ENCODE measurements around the gene ARHGAP31.
A peak's percentile ranks its signal among the peaks of the same experiment; 100 is the strongest.
"Not testable (repeated sequence)": the region's sequence is repeated elsewhere in the genome, so short reads cannot be mapped to it uniquely, and the experiment has no call there.

ARHGAP31 gene

DNA sequence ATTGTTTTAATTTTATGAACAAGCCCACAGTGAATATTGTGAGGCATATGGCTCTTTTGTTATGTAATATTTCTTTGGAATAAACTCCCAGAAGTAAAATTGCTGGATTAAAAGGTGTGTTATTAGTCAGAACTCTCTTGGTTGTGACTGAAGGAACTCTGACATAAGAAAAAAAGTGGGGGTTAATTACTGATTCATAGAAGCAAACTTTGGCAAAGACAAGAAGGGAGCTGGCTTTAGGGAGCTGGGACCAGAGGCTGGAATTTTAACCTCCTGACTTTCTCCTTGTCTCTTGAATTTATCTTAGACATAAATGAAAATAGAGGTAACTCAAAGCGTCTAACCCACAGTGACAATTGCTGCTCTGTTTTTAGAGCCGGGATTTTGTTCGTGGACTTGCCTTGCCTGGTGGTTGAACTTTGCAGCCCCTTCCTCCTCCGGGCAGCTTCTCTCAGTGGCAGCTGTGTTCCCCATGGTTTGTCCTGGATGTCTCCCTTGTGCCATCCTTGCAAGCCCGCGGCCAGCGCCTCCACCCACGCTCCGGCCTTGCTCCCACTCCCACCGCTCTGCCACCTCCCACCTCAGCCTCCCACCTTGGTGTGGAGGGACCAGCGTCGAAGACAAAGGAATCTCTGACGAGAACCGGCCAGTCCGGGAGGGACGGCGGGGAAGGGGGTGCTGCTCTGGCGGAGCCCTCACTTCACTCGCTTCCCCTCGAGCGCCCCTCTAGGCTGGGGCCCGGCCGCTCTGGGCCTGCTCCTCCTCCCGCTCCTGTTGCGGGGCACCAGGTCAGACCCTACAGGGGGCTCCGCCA, 28.0 kb downstream of the ARHGAP31 start:
- no peak for DNase-seq (ENCODE audit: low spot score)

DNA sequence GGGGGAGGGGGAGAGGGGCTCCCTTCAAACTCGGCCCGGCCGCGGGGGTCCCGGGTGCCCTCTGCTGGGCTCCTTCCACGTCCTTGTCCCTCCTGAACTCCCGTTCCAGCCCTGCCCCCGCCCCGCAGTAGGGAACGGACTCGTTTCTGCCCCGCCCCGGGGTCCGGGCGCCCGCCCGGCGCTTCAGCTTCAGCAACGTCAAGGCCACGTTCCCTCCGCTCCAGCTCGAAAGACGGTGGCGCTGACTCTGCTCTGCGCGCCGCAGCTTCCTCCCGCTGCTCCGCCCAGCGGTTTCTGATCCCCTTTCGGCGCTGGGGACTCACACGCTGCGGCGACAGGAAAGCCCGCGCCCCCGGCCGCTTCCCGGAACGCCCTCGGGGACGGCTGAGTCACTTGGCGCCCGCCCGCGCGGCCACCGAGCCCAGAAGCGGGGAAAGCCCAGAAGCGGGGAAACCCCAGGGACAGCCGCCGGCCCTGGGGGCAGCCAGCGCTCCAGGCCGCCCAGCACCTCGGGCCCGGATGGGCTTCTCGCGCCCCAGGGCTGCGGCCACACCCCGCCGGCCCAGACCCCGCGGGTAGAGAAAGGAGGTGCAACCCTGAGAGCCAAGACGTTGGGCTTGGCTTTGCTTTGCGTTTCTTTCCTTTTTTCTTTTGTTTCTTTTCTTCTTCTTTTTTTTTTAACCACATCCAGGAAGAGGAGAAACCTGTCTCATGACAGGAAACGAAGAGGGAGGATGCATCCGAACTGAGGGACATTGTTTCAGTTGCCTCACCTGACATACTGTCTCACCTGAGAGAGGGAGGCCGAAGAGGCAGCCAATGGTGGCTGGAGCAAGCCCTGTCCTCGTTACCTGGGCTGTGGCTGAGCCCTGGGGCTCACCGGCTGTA, 28.9 kb downstream of the ARHGAP31 start:
- DNase-seq (ENCODE audit: low spot score), result peak; percentile 61

DNA sequence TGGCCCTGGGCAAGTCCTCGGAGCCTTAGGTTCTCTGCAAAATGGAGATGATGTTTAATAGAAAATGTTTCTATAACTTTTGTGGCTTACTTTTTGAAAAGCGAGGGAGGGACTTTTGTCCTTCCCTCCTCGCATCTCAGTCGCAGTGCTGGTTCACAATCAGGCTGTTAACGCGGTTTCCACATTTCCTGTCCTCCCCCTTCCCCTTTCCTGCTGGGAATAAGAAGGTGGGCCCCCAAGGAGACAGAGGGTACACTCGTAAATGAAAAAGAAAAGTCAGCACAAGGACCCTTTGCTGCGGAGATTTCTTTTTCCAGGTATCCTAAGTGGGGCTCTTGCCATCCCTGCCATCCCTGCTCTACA, 29.5 kb downstream of the ARHGAP31 start:
- no peak for DNase-seq (ENCODE audit: low spot score)

DNA sequence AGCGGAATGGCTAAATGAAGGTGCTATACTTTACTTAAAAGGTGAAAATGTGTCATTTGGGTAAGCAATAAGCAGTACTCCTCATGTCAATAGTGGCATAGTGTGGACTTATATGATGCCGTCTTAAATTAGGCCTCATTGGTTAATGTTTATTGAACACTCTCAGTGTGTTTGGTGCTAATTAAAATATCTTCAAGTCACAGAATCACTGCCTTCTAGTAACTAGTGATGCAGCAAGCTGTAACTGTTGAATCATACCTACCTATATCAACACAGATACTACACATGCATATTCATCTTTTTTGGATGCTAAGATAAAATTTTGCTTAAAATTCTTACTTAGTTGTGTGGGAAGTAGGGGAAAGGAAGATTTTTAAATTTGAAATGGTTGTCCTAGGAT, 30.7 kb downstream of the ARHGAP31 start:
- DNase-seq (ENCODE audit: low spot score), result no peak

DNA sequence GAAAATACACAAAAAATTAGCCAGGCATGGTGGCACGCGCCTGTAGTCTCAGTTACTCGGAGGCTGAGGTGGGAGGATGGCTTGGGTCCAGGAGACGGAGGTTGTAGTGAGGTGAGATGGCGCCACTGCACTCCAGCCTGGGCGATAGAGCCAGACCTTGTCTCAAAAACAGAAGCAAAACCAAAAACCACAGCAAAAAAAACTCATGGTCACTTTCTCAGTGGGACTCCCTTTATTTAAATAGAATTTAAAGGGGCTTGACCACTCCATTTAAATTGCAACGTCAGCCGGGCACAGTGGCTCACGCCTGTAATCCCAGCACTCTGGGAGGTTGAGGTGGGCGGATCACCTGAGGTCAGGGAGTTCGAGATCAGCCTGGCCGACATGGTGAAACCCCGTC, 32.8 kb downstream of the ARHGAP31 start:
- no peak for DNase-seq (ENCODE audit: low spot score)

DNA sequence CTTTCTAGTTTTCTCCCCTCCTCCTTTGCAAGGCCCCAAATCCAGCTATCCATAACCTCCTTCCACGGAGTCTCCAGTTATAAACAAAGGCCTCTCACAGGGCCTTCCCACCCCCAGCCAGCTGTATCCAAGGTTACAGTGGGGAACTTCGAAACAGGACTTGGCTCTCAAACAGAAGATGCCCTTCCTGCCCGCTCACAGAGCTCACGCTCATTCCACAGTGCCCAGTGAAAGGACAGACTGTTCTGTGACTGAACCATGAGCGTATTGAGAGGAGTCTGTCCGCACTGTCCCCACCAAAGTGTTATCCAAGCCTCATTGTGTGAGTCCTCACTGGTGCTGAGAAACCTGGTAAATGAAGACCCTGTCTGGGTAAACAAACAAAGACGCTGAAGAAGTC, 35.4 kb downstream of the ARHGAP31 start:
- DNase-seq (ENCODE audit: low spot score), result peak; percentile 74

DNA sequence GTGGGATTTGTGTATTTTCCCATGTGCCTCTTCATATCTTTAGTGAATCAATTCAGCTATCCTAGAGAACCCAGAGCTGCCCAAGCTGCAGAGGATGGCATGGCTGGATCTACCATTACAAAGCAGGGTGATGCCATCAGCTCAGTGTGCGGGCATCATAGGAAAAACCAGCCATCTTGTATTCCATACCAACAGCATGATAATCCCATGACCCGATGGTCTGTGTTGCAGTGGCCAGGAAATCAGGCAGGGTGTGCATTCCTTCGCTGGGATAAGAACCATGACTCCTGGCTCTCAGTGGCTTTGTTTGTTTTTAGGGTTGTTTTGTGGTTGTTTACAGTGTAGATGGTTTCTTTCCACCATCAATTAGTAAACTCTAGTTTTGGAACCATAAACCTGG, 36.0 kb downstream of the ARHGAP31 start:
- no peak for DNase-seq (ENCODE audit: low spot score)

DNA sequence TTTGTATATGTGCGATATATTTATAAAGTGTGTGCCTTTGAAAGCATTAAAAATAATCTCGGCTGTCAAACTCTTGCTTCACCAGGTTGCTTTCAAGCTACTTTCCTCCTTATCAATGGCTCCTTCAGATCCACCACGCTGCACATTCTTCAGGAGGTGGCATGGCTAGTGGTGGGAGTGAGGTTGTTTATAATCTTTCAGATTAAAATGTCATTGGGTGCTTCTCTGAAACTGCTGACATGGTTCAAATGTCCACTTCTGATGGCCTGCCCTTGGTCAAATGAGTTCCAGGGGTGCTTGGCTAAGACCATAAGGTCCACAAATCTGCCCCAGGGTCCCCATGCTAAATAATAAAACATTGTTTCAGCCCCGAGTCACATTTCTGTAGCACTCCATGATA, 36.7 kb downstream of the ARHGAP31 start:
- no peak for DNase-seq (ENCODE audit: low spot score)

DNA sequence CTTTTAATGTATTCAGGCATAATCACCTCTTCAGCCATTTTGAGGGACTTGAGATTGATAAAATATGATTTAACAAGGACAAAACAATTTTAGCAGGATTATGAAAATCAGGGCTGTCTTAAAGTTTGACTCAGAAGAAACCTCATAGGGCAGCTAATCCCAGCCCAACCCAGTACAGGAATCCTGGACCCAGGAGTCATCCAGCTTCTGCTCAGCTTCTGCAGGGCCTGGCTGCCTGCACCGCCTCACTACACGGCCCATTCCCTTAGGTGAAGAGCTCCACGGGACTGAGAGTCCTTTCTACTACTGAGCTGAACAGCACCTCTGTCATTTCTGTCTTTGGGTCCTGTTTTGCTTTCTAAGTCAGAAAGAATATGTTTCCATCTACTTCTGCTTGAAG, 37.5 kb downstream of the ARHGAP31 start:
- DNase-seq (ENCODE audit: low spot score), result no peak

DNA sequence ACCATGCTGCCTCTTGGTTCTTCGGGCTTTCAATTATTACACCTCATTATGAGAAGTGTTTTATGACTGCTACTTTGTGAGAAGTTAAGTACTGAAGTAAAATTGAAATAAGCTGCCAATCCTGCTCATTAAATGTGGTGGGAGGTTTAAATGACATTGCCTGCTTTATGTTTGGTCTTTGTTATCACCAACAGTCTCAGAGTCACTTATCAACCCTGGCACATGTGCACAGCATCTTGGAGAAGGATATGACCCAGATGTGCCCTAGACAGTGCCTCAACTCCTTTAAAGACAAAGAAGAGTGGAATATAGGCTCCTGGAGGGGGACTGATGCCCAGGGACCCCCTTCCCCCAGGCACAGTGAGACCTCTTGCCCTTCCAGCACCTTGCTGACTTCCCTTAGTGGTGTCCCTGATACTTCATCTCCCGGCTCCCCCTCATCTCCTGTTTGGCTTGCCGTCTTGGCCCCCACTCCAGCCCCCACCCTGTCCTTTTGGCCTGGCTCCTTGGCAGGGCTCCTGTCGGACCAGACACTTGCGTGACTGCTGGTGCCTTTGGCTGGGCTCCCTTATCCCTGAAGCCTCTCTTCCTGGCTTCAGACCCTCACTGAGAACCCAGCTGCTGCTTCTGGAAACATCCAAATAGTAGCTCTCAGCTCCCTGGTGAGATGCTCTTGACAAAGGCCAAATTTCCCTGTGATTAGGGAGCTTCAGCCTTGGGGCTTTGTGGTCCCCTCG, 39.8 kb downstream of the ARHGAP31 start:
- no peak for DNase-seq (ENCODE audit: low spot score)

DNA sequence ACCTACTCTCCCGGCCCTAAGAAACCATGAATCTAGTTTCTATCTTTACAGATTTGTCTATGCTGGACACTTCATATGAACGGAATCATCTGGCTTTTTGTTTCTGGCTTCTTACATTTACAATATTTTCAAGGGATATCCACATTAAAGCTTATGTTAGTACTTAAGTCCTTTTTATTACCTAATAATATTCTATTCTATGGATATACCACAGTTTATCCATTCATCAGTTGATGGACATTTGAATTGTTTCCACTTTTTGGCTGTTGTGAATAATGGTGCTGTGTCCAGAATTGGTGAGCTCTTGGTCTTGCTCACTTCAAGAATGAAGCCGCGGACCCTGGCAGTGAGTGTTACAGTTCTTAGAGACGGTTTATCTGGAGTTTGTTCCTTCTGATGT, 42.6 kb downstream of the ARHGAP31 start:
- no peak for DNase-seq (ENCODE audit: low spot score)

DNA sequence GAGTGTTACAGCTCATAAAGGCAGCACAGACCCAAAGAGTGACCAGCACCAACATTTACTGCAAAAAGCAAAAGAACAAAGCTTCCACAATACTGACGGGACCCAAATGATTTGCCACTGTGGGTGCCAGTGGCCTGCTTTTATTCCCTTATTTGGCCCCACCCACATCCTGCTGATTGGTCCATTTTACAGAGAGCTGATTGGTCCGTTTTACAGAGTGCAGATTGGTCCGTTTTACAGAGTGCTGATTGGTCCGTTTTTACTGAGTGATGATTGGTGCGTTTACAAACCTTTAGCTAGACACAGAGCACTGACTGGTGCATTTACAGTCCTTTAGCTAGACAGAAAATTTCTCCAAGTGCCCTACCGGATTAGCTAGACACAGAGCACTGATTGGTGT, 43.2 kb downstream of the ARHGAP31 start:
- not testable (repeated sequence) for DNase-seq (ENCODE audit: low spot score)

DNA sequence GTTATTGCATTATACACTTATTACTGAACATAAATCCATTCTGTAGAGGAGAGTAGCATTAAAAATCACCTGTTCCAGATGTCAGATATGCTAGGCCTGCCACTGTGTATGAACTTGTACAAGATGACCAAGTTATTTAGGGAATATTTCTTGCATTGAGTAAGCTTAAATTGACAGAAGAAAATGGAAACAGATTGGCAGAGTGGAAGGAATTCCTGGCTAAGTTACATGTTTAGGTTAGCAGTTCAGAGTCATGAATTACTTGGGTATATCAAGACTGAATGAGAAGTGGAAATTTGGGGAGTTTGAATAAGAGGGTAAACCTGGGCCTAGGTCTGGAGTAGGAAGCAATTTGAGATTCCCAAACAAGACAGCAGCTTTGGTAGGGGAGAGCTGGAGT, 44.6 kb downstream of the ARHGAP31 start:
- no peak for DNase-seq (ENCODE audit: low spot score)

DNA sequence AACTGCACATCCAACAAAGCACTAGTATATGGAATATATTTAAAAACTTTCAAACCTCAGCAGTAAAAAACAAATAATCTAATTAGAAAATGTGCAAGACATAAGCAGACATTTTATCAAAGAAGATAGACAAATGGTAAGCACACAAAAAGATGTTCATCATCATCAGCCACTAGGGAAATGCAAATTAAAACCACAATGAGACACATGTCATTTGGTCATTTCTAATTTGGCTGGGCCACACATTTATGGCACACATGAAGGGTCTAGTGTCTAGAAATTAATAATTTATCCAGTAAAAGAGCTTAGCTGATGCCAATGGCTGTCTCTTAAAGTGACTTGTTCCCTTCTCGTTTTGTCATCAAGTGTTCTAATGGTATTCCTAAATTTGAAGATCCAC, 45.8 kb downstream of the ARHGAP31 start:
- DNase-seq (ENCODE audit: low spot score), result no peak

DNA sequence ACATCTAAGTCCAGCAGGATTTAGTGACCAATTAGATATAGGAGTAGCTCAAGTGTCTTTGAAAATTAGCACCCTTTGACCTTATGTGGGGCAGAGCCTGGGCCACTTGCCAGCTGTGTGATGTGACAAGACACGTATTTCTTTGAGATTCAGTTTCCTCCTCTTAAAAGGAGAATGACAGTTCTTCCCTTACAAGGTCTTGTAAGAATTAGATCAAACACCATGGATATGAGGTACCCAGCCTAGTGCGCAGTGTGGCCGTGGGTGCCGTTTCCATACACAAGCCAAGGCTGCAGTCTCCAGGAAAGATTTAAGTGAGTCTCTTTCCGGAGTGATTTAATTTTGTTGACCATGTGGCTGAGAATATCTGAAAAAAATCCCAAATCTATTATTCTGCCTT, 46.3 kb downstream of the ARHGAP31 start:
- no peak for DNase-seq (ENCODE audit: low spot score)

DNA sequence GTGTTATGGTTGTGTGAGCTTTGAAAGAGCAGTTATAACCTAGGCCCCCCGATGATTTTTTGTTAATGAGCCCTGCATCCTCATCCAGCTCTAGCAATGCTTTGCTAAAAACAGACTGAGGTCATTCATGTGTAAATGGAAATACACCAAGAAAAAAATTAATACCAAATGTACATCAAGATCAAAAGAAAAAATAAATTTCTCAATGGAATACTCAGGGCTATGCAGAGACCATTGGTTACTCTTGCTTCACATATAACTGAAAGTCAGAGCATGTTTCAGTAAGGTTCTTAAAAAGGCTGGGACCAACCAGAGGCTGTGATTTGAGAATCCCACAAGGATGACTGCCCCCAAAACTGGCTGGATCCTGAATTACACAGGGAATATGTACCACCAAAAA, 48.0 kb downstream of the ARHGAP31 start:
- no peak for DNase-seq (ENCODE audit: low spot score)

DNA sequence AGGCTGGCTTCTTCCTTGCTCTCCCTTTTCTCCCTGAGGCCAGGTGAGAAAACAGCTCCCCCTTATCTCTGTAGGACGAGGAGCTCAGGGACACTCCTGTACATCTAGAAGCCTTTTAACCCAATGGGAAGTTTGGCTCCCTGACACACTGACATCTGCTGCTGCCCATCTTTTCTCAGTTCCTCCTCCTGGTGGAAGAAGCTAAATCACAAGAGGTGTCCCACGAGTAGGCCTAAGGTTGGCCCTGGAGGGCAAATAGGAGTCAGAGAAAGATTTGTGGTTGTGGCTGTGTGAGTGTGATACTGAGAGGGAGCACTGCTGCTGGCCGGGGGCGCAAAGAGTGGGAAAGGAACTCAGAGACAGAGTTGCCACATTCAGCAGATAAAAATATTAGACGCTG, 49.5 kb downstream of the ARHGAP31 start:
- DNase-seq (ENCODE audit: low spot score), result no peak

DNA sequence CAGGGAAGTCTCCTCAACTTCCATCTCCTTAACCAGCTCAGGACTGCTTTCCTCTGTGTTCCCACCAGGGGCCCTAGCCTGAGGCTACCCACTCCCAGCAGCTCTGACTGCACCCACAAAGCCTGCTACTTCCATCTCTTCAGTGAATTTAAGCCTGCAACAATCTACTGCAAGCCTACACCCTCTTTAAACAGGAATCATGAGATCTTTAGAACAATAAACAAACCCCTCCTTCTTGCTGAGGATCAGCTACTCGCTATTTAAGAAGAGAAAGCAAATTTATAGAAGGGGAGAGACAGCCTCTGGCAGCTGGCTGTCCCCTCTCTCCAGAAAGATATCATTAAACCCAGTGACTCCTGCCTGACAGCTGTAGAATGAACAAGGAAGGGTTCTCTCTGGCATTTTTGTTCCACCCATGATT, 51.9 kb downstream of the ARHGAP31 start:
- DNase-seq (ENCODE audit: low spot score), result no peak

DNA sequence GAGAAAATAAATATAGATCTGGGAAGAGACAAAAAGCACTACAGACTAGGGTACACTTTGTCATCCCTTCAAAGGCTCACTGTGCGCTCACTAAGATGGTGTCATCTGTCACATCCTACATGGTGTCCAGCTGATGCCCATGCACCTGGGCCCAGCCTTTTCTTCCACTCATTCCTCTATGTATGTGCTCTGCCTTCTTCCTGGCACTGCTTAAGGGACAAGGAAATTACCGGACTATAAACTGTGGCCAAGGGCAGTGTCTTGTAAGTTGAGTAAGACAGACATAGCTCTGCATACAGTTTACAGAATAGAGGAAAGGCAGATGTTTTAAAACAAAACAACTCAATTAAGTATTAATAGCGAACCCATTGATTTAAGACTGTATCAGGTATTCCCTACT, 52.9 kb downstream of the ARHGAP31 start:
- DNase-seq (ENCODE audit: low spot score), result no peak

DNA sequence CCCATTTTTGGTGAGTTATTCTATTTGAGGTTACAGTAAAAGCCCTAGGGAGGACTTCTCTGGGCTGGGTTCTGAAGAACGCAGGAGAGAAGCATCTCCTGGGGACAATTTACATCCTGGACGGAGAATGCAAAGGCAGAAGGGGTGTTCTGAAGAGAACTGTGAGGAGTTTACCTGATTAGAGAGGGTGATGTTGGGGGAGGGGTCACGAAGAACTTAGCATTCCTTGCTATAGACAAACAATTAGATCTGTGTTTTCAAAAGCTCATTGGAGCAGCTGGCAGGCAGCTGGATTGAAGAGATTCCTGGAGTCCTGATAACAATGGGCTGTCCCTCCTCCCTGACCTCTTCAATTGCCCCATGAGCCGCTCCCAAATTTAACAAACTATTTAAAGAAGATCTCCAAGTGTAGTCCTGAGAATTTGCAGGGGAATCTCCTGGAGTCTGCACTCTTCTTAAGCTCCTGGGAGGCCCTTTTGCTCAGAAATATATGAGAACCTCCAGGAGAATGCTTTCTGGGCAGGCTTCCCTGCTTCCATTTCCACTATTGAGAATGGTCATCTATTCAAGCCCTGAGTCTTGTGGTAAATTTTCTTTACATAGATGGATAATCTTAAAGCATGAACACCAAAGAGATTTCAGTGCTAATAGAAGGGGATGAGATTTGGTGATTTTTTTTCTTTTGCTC, 55.3 kb downstream of the ARHGAP31 start:
- DNase-seq (ENCODE audit: low spot score), result no peak

DNA sequence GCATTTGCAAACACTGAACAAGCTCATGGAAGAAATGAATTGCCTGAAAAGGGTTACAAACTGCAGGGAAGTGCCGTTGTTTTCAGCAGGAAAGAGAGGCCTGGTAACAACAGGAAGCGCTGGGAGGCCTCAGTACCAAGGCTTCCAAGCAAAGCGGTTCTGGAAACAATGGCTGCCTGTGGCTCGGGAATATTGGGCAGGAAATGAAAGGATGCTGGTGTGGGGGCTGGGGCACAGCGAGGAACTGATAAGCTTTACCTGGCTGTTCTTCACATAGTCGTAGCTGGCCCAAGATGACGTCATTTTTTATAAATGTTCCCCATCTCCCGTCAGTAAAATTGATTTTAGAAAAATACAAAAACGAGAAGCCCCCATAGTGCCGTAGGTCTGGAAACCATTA, 55.9 kb downstream of the ARHGAP31 start:
- DNase-seq (ENCODE audit: low spot score), result no peak

DNA sequence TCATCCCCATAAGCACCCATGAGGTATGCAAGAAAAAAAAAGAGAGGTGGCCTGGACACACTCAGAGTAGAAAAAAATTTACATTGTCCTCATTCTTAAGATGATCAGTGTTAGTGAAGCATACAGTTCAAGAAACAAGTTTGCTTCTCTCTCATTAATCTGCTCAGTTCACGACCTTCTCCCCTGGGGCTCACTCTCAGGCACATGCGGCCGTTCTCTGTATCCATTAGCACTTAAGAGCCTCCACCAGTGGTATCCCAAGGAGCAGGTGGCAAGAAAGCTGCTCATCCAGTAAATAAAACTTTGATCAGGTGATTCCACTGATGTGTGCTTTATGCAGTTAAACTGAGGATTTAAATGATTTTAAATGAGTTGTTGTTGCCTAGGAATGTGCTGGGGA, 57.4 kb downstream of the ARHGAP31 start:
- no peak for DNase-seq (ENCODE audit: low spot score)

Data from putamen (tissue), 1 donor.